ENCODE results near the gene ZFYVE16. TPM values are rescaled to one million over a fixed set of nuclear protein-coding genes. Genes with fewer than 3 reads are reported as not detected.

The ZFYVE16 gene
- total and polyA plus RNA-seq, 2 of the 13 experiments (the other 11 are each of a cell fraction or from before 2014, with no cell fraction given) = 9.3 to 33.3 TPM

- TF ChIP-seq JARID2 (CRISPR knock-in tag; IDR thresholded peaks at IDR 0.05; ENCODE audit: insufficient replicate concordance) (no peak), SRSF4 (IDR thresholded peaks at IDR 0.05; ENCODE audit: low read depth, low read length, poor library complexity, severe bottlenecking) (no peak), BRF2 (CRISPR knock-in tag; IDR thresholded peaks at IDR 0.05) (no peak), CBX1 (IDR thresholded peaks at IDR 0.05; ENCODE audit: low read depth) (no peak), JDP2 (CRISPR knock-in tag; IDR thresholded peaks at IDR 0.05; ENCODE audit: borderline replicate concordance) (no peak), ZNF678 (CRISPR knock-in tag; IDR thresholded peaks at IDR 0.05) (peak; percentile 56; the same call in 1 of the 2 replicates), ZNF253 (CRISPR knock-in tag; IDR thresholded peaks at IDR 0.05; ENCODE audit: borderline replicate concordance) (no peak), CSRNP1 (CRISPR knock-in tag; IDR thresholded peaks at IDR 0.05) (no peak; the same call in 1 of the 2 replicates), ZNF530 (CRISPR knock-in tag; IDR thresholded peaks at IDR 0.05; ENCODE audit: low read depth) (no peak), FOXO1 (CRISPR knock-in tag; IDR thresholded peaks at IDR 0.05) (peak; percentile 34), ZBTB37 (CRISPR knock-in tag; IDR thresholded peaks at IDR 0.05) (no peak; the same call in 1 of the 2 replicates), ZNF101 (CRISPR knock-in tag; IDR thresholded peaks at IDR 0.05; ENCODE audit: borderline replicate concordance, low read depth) (no peak), TARDBP (CRISPR knock-in tag; IDR thresholded peaks at IDR 0.05) (no peak; the same call in 1 of the 2 replicates), KDM2A (CRISPR knock-in tag; IDR thresholded peaks at IDR 0.05; ENCODE audit: borderline replicate concordance, low read depth) (peak; percentile 86; the same call in 1 of the 2 replicates), CCAR2 (optimal IDR thresholded peaks at IDR 0.05; ENCODE audit: low read depth, low read length) (no peak), ZNF205 (CRISPR knock-in tag; IDR thresholded peaks at IDR 0.05) (no peak), PLSCR1 (CRISPR knock-in tag; IDR thresholded peaks at IDR 0.05; ENCODE audit: borderline replicate concordance) (no peak), ZSCAN9 (CRISPR knock-in tag; IDR thresholded peaks at IDR 0.05; ENCODE audit: borderline replicate concordance) (0 out of 2 replicates have a peak, but pooled peaks have one; percentile 4), POLR2G (IDR thresholded peaks at IDR 0.05; ENCODE audit: low read depth, low read length) (peak; percentile 95)
- TF ChIP-seq, protein P1, sequence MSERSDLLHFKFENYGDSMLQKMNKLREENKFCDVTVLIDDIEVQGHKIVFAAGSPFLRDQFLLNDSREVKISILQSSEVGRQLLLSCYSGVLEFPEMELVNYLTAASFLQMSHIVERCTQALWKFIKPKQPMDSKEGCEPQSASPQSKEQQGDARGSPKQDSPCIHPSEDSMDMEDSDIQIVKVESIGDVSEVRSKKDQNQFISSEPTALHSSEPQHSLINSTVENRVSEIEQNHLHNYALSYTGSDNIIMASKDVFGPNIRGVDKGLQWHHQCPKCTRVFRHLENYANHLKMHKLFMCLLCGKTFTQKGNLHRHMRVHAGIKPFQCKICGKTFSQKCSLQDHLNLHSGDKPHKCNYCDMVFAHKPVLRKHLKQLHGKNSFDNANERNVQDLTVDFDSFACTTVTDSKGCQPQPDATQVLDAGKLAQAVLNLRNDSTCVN (CRISPR knock-in tag; IDR thresholded peaks at IDR 0.05; ENCODE audit: borderline replicate concordance) = no peak; the same call in 1 of the 2 replicates
- TF ChIP-seq, protein P2, sequence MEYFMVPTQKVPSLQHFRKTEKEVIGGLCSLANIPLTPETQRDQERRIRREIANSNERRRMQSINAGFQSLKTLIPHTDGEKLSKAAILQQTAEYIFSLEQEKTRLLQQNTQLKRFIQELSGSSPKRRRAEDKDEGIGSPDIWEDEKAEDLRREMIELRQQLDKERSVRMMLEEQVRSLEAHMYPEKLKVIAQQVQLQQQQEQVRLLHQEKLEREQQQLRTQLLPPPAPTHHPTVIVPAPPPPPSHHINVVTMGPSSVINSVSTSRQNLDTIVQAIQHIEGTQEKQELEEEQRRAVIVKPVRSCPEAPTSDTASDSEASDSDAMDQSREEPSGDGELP (IDR thresholded peaks at IDR 0.05; ENCODE audit: borderline replicate concordance, low read depth) = no peak
Measured at GRCh38 chr5:80407735-80408483, at the start of gene ZFYVE16 (continued).
